Central memory CD4-positive, alpha-beta T cell (primary cell): ENCODE measurements around the gene SYT1.

ENCODE experiments used
- DNase-seq: peaks from one replicate; pipeline ENCODE4 v3.0.0; 2022

SYT1 gene

DNA sequence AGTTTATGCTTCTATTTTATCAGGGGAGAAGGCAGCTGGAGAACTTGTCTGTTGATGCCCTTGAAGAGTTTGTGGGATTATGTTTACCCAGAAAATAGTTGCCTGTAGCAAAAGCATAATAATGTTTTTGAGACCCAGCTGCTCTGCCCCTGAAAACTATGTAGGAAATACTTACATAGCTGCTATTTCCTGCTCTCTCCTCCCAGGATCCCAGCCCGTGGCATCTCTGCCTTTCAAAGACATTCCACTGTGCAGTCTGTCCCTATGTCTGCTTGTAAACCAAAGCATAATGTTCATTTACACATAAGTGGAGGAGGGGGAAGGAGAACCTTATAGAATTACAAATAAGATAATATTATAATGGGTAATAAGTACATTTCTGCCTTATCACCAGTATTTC, 198.7 kb downstream of the SYT1 start:
- DNase-seq: no peak

DNA sequence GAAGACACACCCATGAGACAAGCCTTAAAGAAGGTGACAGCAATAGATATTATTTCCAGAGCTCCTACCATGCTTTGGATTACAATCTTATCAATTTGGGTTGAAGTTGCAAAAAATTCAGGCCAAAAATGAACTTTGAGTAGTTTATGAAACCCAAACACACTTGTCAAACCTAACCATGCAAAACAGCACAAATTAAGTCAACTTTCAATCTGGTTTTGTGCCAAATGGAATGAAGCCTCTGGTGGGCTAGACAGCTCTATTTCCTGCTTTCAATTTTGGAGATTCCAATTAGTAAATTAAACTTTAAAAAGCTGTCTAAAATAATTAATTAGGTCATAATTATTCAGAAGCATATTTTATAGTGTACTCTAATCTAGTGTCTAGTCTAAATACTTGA, 203.4 kb downstream of the SYT1 start:
- DNase-seq: no peak

DNA sequence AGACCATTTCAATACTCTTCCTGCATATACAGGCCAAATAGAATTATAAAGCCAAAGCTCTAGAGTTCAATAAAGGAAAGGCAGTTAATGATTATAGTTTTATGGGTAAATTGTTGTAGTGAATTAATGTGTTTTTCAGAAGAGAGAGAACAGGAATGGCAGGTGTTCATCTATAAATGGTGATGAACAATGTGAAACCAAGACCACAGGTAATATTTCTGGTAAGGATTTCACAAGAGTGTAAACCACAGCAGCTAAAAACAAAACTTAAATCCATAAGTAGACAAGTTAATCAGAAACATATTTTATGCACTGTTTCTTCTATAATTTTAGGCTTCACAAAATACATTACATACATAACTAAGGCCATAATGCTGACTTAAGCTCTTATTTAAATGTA, 204.4 kb downstream of the SYT1 start:
- DNase-seq: no peak

DNA sequence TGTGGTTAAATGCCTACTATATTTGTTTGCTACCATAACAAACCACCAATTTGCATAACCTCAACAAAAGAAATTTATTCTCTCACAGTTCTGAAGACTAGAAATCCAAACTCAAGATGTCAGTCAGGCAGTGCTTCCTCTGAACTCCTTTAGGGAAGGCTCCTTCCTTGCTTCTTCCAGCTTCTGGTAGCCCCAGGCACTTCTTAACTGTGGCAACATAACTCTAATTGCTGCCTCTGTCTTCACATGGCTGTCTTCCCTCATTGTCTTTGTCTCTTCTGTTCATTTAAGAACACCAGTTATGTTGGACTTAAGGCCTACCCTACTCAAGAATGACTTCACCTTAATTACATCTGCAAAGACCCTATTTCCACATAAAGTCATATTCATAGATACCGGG, 206.9 kb downstream of the SYT1 start:
- no peak for DNase-seq

DNA sequence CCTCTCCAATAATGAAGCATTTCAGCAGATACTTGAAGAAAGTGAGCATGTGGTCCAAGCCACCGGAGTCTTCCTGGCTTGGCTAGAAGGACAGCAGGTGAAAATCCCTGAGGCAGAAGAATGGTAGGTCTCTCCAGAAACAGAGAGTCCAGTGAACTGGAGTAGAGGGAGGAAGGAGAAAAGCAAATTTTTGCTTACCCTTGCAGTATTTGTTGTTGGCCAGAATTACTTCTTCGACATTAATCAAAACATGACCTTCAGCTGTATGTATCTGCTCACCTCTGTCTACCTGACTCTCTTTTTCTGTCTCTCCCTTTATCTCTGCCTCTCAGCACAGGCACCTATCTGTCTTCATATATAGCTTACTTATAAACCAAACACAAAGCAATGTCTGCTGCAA, 208.9 kb downstream of the SYT1 start:
- no peak for DNase-seq

DNA sequence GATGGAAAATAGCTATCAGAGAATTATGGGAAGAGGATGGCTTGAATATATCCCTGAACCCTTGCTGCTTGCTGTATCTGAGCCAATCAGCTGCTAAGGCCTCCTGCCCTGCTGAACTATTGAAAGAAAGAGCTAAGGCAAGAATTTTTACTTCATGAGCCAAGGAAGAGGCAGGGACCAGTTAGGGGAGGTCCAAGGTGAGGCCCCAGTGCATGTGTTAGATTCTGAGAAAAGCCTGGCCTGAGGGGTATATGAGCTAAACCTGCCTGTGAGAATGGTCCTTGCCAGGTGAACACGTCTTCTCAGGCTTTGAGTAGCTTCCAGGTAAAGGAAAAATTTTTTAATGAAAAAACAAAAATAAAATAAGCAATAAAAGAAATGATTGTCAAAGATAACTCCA, 218.0 kb downstream of the SYT1 start:
- no peak for DNase-seq

DNA sequence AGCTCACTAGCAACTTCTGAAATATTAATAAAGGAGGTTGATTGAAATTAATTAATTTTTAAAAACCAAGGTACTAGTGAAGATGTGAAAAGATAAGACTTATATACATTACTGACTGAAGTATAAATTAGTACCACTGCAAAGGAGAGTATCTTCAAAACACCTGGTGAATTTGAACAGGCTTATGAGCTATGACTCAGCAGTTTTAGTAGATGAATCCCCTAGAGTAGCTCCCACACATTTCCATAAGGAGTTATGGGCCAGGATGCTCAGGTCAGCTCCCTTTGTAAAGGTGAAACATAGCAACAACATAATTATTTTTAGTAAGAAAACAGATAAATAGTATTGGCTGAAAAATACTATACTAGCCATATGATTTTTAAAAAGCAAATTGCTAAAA, 218.6 kb downstream of the SYT1 start:
- DNase-seq: no peak

DNA sequence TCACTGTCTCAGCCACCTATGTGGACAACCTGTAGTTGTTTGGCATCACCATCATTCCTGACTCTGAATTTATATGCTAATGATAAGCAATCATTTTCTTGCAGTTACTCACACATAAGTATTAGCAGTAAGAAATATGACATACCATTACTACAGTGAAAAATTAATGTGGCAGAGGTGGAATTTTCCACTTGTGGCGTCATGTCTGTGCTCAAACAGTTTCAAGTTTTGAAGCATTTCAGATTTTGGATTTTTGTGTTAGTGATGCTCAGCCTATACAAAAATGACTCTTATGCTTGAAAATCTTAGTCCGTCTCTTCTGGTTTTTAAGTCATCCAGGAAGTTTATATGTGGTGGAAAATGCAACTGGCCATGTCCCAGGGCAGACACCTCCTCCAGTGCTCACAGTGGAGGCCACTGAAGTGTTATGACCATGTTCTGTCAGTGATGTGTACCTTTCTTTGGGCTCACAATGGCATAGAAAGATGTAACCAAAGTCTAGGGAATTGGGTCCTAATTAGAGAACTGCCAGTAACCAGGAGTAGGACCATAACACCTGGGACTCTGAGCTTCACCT, 220.6 kb downstream of the SYT1 start:
- DNase-seq: no peak

DNA sequence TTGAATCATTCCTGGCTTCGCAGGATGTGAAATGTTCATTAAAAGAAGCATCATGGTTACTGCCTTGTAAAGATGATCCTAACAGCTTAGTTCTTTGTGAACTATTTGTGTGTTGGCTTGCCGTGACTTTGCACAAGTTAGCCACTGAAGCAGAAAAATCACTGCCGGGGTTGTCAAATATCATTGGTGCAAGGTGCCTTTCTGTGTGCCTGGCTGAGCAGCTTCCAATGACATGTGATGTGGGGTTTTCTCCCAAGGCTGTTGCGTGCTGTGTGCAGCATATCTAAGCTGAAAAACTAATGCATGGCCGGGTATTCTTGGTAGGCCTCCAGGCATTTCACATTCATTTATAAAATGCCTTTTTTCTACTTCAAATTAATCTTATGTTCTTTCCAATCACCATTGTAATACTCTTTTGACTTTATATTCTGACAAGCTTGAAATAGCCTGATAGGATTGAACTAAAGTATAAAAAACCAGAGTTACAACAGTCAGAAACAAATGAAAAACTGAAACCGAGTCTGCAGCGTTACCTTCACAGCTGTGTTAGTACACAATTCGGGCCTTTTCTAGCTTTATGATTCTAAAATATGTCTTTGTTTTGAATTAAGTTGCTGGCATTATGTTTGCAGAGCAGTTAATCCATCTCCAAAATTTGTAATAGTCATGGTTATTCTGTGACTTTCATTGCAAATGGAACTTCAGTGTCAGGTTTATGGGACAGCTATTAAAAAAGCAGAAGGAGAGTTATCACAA, 222.1 kb downstream of the SYT1 start:
- no peak for DNase-seq

DNA sequence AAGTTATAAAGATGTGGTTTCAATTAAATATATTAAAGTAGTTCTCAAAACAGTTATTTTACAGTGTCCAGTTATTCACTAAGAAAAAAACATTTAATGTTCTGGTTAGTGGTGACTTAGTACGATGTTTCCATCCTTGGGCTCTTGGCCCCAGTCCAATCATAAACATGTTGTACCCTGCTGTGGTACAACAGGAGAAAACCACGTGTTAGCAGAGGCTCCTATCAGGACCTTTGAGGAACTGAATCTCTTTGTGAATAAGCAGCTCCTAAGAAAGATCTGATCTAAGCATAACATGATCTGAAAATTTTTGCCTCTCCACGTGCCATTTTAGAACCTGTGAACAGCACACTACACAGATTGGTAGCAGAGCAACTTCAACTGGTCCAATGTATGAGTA, 234.0 kb downstream of the SYT1 start:
- DNase-seq: no peak

DNA sequence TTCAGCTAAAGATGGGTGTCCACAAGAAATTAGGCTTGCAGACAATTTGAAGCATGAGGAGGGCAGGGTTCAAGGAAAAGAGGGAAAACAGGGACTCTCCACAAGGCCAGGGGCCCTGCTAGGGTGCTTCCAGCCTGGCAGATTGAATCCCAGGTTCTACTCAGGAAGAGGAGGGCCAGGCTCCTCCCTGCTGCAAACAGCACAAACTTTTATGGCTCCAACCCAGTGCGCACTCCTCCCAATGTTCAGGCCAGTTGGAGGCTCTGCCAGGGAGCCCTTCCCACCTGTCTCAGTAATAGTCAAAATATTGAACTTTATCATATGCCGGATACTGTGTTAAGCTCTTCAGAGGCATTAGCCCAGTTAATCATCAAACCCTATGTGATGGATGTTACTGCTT, 244.4 kb downstream of the SYT1 start:
- no peak for DNase-seq

DNA sequence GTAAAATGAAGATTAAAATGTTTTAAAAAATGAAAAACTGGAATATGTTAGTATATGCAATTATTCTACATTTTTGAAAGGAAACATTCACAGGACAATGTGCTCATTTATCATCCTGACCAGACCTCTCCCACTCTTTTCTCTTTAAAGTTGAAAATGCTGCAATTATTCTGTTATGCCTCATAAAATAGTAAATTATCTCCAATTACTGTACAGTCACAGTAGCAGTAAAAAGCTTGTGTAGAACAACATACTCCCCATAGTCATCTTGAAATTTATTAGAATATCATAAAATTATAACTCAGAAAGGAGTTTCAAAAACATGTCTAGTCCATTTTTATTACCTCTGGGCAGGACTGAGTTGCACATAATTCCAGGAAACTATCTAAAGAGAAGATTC, 250.3 kb downstream of the SYT1 start:
- no peak for DNase-seq

DNA sequence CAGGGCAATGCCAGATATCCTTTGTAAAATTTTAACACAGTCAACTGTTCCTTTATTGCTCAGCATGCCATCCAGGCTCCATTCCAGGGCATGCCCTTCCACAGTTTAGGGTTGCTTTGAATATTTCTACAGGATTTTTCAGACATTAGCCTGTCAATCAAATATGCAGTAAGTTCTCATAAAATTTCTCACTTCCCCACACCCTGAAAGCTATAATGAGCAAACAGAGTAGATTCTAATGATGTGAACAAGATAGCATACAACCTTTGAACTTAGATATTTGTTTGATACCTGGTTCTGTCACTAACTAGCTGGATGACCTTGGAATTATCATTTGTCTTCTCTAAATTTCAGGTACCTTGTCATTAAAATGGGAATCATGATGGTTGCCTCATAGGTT, 251.2 kb downstream of the SYT1 start:
- DNase-seq: no peak

DNA sequence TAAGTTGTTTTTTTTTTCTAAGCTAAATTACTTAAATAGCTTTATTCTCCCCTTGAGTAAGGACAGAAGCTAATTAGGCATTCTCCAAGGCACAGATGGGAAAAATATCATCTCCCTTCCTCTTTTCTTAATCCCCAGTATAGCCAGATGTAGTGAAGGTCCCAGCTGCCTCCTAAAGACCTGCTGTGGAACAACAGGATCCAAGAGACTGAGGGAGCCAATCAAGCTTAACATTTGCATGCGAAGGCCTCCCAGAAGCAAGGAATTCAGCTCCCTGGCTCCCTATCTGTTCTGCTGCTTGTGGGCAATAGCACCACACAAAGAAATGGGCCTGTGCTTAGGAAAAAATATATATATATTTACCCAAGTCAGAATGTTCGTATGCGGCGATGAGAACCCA, 255.2 kb downstream of the SYT1 start:
- DNase-seq: no peak

DNA sequence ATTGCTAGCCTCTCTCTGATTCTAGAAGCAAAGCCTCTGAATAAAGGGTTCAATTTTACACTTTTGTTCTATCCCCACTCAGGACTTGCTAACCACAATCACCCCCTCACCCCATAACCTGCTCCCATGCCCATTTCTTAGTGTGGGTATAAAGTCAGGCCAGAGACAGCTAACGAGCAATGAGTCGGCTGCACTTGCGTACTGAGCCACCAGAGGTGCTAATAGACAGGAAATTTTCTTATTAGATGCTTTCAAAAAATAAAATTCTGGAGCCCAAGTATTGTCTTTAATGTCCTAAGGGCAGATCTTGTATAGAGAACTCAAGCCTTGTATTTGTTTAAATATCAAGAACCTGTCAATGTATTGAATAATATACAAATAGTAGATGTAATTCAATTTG, 256.9 kb downstream of the SYT1 start:
- DNase-seq: no peak

DNA sequence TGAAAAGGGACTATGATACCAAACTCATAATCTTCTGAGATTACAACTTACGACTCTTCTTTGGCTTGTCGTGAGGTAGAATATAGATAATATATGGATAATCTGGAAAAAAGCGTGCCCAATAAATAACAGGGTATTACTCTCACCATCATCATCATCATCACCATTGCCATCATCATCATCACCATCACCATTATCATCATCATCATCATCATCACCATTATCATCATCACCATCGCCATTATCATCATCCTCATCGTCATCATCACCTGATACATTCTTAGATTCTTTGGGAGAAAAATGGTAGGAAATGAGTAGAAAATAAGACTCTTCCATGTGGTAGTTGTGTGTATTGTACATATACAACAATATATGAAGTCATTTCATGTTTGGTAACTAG, 259.8 kb downstream of the SYT1 start:
- no peak for DNase-seq

DNA sequence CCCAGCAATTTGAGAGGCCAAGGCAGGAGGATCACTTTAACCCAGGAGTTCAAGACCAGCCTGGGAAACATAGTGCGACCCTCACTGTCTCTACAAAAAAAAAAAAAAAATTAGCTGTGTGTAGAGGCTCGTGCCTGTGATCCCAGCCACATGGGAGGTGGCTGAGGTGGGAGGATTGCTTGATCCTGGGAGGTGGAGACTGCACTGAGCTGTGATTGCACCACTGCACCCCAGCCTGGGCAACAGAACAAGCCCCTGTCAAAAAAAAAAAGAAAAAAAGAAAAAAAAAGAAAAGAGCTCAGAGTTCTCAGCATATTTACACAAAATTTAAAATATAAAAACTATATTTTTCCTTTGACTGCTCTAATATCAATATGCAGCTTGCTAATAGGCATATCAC, 260.8 kb downstream of the SYT1 start:
- DNase-seq: no peak

DNA sequence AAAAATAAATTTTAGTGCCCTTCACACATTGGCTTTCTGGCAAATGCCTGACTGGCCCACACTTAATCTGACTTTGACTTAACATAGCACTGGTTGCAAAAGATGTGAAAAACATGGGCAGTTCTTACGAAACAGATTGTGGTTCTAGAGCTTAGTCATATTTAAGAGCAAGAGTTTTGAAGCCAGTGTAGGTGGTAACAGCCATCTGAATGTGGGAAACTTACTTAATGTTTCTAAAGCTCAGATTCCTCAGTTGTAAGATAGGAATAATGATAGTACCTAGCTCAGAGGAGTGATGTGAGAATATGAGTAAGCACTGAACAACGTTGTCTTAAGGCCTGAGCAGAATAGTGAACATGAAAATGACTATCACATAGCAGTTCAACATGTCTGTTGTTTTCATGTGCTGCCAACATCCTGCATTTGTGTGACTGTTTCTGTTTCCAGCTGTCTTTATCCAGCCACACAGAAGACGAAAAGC, 262.7 kb downstream of the SYT1 start:
- DNase-seq: no peak

DNA sequence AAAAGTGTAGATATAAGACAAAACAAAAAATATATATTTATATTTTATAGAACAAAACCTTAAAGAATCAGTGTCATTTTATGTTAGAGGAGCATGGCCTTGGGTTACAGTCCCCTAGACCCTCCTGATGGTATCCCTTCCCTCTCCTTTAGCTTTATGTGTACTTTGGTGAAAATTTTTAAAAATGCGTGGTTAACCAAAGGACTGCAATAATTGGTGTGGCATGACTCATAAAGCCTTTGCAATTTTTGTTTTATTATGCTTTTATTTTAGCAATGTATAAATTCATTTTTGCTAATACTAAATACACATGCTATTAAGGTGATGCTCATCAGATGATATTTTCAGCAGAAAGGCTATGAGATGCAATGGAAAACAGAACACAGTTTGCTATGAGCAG, 264.4 kb downstream of the SYT1 start:
- no peak for DNase-seq

DNA sequence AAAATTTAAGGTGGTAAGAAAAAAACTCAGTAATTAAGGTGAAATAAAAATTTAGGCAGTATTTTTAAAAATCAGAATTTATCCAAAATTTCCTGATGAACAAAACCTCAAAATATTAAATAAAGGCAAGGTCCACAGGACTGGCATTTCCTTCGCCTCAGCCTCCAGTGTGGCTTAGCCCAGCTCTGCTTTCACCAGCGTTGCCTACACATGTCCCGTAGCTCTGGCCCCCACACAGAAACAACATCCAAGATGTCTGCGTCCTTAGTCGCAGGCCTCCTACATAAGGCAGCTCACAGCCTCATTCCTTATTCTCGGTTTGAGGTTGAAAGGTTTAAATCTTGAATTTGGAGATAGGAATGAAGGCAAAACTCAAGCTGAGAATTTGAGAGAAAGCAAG, 274.3 kb downstream of the SYT1 start:
- DNase-seq: no peak

DNA sequence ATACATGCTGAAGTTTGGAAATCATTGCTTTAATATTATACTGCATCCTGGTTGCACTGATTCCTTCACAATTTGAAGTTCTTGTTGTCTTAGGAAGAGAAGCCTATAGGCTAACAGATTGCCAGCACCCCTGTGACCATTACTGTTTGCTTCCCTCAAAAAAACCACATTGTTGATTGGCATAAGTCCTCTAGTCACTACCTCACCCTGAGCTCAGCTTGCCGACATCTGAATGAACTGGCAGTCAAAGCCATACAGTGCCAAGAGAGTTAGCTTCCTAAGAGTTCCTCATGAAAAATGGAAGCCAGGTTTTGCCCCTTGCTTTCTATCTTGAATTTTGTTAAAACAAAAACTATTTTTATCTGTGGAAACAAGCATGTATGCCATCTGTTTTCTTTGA, 276.1 kb downstream of the SYT1 start:
- no peak for DNase-seq

DNA sequence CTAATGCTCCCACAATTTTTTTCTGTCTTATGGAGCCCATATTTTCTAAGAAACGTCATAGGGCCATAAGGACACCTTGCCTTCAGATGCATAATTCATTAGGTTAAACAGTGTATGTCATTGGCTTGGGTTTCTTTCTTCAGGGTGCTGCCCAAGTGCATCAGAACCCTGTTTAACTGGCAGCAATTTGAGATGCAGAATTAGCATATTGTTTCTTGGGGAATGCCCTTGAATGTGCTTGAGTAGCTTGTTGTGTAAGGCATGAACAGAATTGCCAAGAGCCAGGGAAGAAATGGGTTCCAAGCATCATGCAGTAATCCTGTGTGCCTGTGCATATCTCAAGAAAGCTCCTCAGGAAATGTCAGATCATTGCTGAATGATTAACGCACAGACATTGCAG, 277.2 kb downstream of the SYT1 start:
- no peak for DNase-seq

DNA sequence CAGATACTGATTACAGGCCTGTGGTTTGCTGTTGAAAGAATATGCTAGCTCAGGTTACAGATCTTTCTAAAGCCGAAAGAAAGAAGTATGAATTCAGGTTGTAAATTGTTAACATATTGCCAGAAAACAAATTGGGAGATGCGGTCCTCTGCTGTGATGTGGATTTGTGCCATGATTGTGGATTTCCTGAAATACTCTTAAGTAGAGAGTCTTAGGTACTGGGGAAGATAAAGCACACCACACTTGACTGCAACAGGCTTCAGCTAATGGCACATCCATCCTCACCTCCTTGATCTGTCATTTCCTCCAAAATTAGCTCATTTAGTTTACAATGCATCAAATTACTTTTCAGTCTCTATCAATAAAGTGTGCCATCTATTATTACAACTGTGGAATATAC, 279.2 kb downstream of the SYT1 start:
- DNase-seq: no peak

DNA sequence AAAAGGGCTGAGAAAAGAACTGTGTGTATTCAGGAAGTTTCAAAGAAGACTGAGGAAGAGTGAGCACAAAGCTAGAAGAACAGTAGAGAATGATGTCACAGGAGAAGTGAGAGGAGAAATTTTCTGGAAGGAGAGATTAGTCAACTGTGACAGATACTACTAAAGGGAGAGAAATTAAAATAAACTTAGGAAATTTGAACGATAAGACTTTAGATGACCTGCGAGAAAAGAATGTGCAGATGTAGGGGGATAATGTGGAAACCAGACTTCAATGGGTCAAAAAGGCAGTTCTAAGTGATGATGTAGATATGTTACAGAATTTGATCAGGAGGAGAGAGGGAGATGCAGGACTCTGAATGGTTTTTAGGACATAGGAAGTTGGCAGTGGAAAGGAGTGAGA, 287.4 kb downstream of the SYT1 start:
- DNase-seq: no peak

DNA sequence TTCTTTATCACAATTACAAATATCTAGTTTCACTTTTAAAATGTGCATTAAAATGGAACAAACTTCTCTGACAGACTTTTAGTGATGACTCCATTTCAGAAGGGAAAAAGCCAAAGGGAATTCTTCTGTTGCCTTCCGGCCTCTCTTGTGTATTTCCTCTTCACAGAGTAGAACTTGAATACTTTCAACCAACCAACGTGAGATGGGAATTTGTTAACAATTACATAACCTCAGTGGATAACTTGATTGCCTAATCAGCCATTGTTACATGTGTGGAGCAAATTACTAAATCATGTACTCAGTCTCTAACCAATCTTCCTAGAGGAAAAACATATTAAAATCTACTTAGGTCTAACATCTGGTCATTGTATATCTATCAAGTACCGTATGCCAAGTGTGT, 291.1 kb downstream of the SYT1 start:
- DNase-seq: no peak
